Subcutaneous preadipocyte (primary cell): Measurements from ENCODE around the gene STX12. TPM values are rescaled to one million over a fixed set of nuclear protein-coding genes. Genes with fewer than 3 reads are reported as not detected.

ENCODE experiments used
- small RNA-seq: library from RNA; depleted of rRNA; stranded (forward); fragments of <200 nt; gene quantifications from one replicate; pipeline ENCODE3, GENCODE V24; 2012
- total RNA-seq: library from RNA; depleted of rRNA; stranded (reverse); fragments of >200 nt; gene quantifications from 2 replicates; pipeline ENCODE4 v1.2.3, GENCODE V29; 2012

Gene STX12
- 46.1 and 54.0 TPM in 2 replicates for total RNA-seq

GRCh38 chr1:27772932-27773825, at the start of gene STX12:
Gene STX12, plus strand, starts transcription at chr1:27773219. Its CDS starts 89 bp downstream, at chr1:27773308.

GRCh38 chr1:27725374-27726172, 47.4 kb upstream of the STX12 start, which contains the start of gene FAM76A:
Gene FAM76A, plus strand, starts transcription at chr1:27725961. Its CDS starts 120 bp downstream, at chr1:27726081.

GRCh38 chr1:27830621-27831440, 57.8 kb downstream of the STX12 start, which contains the start of gene PPP1R8:
Gene PPP1R8, plus strand, starts transcription at chr1:27830782. Its CDS starts 54 bp downstream, at chr1:27830836.

GRCh38 chr1:27872059-27872801, 99.2 kb downstream of the STX12 start, which contains the start of gene THEMIS2:
Gene THEMIS2, plus strand, starts transcription at chr1:27872544. Its CDS starts 28 bp downstream, at chr1:27872572.

Small RNA genes within 50 kb of the gene (small RNA-seq; reads per million reads assigned to genes)
- gene AL020997.2: 0.30 reads per million, percentile 8 among the genes with 10 or more reads in this experiment
- not detected for gene RNU6-1245P
- gene SCARNA1: 4,960 reads per million, percentile 100 among the genes with 10 or more reads in this experiment

Other genes with a start within 250 kb of the STX12 start
- gene AHDC1, start 169.1 kb upstream of the STX12 start, total RNA-seq: 8.1 and 12.3 TPM in 2 replicates
- not detected in 2 replicates for gene FGR, start 138.0 kb upstream of the STX12 start, total RNA-seq
- 10.8 and 15.4 TPM in 2 replicates for gene IFI6, start 101.0 kb upstream of the STX12 start, total RNA-seq
- gene FAM76A, start 47.3 kb upstream of the STX12 start, total RNA-seq: 12.7 and 12.9 TPM in 2 replicates
- 29.4 and 34.2 TPM in 2 replicates for gene PPP1R8, start 57.6 kb downstream of the STX12 start, total RNA-seq
- gene THEMIS2, start 99.3 kb downstream of the STX12 start, total RNA-seq: 10.3 and 13.9 TPM in 2 replicates
- 29.4 and 46.1 TPM in 2 replicates for gene RPA2, start 141.4 kb downstream of the STX12 start, total RNA-seq
- gene SMPDL3B, start 161.8 kb downstream of the STX12 start, total RNA-seq: not detected in 2 replicates
- gene XKR8, start 186.8 kb downstream of the STX12 start, total RNA-seq: 7.2 and 11.0 TPM in 2 replicates